ENCODE data around the gene ADAMTS18.

DNA sequence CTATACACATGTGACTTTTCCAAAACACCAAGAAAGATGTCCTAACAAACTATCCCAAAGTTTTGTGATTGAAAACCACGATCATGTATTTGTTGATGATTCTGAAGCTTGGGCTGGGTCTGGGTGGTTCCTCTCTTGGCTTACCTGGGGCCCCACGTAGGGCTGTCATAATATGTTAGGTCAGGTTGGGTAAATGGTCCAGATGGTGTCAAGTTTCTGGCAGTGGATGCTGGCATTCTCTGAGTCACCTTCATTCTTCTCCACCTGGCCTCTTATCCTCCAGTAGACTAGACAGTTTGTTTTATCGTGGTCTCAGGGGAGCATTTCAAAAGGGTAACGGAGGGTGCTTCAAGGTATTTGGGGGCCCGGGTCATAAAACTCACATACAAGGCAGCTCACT lies 196.2 kb downstream of the ADAMTS18 start:
- TF ChIP-seq, protein P1, sequence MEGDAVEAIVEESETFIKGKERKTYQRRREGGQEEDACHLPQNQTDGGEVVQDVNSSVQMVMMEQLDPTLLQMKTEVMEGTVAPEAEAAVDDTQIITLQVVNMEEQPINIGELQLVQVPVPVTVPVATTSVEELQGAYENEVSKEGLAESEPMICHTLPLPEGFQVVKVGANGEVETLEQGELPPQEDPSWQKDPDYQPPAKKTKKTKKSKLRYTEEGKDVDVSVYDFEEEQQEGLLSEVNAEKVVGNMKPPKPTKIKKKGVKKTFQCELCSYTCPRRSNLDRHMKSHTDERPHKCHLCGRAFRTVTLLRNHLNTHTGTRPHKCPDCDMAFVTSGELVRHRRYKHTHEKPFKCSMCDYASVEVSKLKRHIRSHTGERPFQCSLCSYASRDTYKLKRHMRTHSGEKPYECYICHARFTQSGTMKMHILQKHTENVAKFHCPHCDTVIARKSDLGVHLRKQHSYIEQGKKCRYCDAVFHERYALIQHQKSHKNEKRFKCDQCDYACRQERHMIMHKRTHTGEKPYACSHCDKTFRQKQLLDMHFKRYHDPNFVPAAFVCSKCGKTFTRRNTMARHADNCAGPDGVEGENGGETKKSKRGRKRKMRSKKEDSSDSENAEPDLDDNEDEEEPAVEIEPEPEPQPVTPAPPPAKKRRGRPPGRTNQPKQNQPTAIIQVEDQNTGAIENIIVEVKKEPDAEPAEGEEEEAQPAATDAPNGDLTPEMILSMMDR (IDR thresholded peaks at IDR 0.05), result no peak
- TF ChIP-seq POLR2A (IDR thresholded peaks at IDR 0.05), result no peak
